Measurements from ENCODE around the gene DCP1B.

- no peak for TF ChIP-seq CTCF (conservative IDR thresholded peaks at IDR 0.05; ENCODE audit: low read depth, low read length)
- TF ChIP-seq MXI1 (IDR thresholded peaks at IDR 0.05; ENCODE audit: borderline replicate concordance, low read depth, low read length) = no peak
- no peak; the same call in 1 of the 2 replicates for TF ChIP-seq RFX5 (IDR thresholded peaks at IDR 0.05; ENCODE audit: low read depth, low read length)
- no peak for TF ChIP-seq USF2 (IDR thresholded peaks at IDR 0.05; ENCODE audit: low read depth, low read length)
Measured at GRCh38 chr12:1993341-1993740, 10.9 kb downstream of the DCP1B start.
